CD4-positive, alpha-beta T cell treated with Interferon alpha-2 for 1 hour (primary cell): ENCODE data around the gene SCYL3.
A peak's percentile ranks its signal among the peaks of the same experiment; 100 is the strongest.
"Not testable (repeated sequence)": the region's sequence is repeated elsewhere in the genome, so short reads cannot be mapped to it uniquely, and the experiment has no call there.

ENCODE experiments used
- DNase-seq, 2 donors: peaks; one replicate each; pipeline ENCODE4 v3.0.0-alpha.2; 2020 to 2022

Gene SCYL3, protein sequence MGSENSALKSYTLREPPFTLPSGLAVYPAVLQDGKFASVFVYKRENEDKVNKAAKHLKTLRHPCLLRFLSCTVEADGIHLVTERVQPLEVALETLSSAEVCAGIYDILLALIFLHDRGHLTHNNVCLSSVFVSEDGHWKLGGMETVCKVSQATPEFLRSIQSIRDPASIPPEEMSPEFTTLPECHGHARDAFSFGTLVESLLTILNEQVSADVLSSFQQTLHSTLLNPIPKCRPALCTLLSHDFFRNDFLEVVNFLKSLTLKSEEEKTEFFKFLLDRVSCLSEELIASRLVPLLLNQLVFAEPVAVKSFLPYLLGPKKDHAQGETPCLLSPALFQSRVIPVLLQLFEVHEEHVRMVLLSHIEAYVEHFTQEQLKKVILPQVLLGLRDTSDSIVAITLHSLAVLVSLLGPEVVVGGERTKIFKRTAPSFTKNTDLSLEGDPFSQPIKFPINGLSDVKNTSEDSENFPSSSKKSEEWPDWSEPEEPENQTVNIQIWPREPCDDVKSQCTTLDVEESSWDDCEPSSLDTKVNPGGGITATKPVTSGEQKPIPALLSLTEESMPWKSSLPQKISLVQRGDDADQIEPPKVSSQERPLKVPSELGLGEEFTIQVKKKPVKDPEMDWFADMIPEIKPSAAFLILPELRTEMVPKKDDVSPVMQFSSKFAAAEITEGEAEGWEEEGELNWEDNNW

DNA sequence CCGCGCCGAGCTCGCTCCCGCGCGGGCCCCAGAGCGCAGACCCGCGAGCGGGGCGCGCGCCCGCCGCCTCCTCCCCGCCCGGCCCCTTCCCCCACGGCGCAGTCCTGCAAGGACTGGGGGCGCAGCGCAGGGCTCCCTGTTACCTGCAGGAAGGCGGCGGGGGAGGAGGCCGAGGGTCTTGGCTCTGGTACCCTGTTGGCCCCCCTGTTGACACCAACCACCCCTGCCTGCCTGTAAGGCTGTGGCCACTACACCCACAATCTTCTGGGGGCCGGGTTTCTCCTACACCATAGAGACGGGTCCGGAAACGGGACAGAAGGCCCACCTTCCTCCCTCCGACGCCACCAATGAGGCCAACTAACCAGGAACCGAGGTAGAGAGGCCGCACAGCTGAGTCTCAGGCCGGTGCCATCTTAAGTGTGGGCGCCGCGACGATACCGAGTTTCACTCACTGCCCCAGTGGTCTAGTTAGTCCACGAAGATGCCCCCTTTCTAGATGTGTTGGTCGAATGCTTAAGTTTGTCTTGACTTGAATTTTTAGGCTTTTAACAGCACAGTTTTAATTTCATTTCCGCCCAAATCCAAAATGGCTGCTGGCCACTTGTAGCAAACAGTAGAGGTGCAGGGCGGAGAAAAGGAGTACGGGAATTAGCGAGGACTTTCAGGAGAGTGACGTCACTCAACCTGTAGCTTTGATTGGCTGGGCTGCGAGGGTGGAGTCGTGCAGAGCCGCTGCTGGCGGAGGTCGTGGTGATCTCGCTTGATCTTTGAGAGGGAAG is at the start of gene SCYL3:
TSS of gene SCYL3 (minus strand) at position 252 of the 779 bp plus-strand sequence. CDS start 5,056 bp downstream, outside the sequence.
- peak; percentile 95 to 96 for DNase-seq

DNA sequence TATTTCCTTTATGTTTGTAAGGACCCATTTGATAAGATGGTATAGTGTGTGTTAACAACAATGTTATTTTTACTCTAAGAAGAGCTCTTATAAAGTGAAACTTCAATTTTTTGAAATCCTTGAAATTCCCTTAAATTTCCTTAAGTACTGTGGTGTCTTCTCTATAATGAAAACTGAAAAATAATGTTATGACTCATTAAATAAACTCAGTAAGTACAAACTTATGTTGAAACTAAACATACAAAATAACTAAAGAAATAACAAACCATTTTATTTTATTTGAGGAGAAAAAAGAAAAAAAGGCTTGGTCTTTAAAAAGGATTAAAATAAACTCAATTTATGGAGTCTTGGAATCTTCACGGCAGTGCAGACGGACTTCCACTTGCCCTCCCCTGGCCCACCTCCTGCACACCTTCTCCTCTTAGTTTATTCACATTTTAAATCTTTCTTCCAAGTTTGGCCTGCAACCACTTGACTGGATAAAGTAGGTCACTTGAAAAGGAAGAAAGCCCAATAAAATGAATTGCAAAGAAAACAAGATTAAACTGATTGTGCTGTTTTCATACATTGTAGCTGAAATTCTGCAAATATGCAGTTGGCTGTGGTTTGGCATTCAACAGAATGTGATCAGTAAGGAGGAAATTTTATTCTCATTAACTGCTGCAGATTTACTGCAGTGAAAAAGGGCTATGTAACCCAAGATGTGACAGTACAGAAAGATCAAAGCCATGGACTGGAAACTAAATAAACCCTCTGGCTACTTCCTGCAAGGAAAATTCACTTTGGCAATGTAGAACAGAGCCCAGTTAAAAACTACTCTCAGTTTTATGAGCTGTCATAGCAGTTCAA is 48.5 kb upstream of the SCYL3 start:
- no peak for DNase-seq

DNA sequence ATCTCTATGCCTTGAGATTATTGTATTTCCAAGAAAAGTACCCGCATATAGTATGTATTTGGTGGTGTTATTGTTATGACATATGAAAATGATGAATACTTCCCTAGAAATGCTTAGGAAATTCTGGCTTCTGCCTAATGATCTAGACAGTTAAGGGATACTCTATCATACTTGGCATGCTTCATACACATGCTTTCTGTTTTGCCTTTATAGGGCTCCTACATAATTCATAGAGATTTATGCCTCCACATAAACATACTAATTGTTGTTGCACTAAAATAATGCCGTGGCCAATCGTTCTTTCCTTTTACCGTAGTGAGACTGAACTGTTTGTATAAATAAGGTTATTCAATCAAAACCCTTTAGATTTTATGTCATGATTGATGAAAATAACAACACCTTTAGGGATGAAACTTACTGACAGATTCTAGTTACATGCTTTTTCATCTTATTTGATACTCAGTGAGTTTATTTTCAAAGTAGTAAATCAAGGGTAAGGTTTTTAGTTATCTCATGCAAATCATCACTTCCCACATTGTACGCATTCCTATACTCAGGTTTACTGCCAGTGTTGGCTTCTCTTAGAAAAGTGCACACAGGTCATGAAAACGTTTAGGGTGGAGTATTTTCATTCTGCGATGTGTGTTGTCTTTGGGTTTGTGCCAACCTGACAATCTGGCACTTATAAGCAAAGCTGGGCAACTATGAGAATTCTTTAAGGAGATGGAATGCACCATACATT is 40.5 kb upstream of the SCYL3 start:
- DNase-seq = no peak

DNA sequence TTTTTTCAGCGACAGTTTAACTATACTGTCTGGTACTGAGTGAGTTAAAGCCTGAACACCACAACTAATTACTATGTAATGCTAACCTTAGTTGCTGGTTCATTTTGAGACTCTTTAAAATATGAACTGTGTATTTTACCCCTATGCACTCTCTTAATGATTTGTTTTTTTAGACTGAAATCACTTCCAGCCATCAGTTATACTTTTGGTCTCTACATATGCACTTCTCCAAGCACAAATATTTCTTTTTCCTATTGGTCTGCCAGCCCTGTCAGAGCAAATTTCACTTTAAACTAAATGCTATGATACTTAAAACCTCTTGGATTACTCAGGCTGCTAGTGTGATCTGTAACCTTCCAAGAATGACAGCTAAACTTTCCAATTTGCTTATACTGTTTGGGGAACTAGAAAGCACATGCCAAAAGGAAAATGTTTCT is 38.1 kb upstream of the SCYL3 start:
- no peak for DNase-seq

DNA sequence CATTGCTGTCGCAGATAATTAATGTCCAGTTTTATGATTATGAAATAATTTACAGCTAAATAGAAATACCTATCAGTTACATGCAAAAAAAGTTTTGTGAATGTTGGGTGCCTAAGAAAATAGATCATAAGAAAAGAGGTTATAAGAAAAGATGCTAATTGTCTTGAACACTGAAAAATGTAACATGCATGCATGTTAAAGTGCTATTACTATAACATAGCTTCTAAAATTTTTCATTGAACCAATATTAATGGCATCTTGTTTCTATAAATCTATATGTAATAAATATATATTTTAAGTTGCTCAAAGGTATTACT is 35.5 kb upstream of the SCYL3 start:
- no peak for DNase-seq

DNA sequence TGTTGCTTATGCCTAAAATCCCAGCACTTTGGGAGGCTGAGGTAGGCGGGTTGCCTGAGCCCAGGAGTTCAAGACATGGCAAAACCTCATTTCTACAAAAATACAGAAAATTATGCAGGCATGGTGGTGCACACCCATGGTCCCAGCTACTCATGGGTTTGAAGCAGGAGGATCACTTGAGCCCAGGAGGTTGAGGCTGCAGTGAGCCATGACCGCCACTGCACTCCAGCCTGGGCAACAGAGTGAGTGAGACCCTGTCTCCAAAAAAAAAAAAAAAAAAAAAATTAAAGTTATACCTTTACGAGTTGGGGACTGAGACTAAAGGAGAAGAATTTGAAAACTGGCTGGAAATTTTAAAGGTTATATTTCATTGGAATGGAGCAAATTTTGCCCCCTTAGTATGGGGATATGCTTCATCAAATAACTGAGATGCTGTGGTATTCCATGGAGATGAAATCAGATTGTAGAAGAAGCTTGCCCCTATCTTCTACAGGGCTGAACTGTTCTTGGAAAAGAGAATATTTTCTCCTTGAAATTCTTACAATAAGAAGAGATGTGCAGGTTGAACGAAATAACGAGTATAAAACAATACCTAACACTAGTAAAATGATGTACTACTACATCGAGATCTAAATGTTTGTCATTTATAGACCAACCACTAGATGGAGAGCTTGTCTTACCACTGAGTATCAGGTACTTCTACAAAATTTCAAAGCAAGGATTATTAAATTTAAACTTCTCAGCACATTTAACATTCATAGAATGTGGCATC is 34.9 kb upstream of the SCYL3 start:
- DNase-seq = peak in 1 of 2 donors; percentile 66

DNA sequence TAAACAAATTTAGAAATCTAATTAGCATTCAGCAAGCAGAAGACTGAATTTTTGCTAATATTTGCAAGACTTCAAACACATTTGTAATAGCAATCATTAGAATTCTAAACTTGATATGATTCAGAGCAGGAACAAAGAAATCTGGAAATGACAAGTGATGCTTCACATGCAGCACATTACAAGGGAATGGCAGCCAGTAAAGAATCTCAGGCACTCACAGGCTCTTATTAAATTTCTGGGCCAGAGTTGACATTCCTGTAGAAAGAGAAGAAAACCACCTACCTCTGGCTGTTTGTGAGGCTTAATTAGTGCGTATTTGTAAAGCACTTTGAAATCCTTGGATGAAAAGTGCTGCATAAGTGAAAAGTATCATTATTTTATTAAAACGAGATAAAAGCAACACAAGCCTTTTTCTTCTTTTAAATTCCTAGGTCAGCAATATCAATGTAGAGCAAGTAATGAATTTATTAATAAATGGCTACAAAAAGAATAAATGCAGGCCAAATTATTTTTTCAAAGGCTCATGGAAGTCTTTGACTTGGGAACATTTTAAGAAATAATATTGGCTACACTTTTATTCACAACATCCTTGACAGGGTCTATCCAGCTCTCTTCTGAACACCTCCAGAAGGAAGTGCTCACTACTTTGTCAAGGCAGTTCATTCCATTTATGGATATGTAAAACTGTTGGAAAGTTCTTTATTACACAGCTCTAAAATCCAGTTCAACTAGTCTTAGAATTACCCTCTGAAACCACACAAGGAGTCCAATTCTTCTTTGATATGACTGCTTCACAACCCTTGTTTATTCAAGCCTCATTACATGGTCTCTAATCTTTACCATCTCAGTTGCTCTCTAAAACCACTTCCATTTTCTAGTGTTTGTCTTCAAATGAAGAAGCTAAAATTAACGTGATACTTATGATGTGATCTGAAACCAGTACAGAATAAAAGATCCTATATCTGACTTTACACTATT is 32.1 kb upstream of the SCYL3 start:
- DNase-seq = peak in 1 of 2 donors; percentile 13

DNA sequence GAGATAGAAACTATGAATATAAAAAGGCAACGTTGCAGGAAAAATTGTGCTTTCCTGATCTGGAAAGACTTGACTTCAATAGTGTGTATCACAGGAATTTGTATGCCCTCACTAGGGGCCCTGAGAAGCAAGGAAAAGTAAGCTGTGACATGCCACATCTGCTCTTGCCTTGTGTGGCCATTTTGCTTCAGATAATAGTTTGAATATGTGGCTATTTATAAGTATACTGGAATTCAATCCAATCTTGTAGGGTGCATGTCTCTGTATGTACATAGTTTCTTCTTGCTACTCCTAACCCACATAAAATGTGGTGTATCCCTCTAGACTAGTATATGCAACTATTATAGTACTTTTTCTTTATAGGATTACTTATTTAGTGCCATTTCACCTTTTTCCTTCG is 31.1 kb upstream of the SCYL3 start:
- no peak for DNase-seq

DNA sequence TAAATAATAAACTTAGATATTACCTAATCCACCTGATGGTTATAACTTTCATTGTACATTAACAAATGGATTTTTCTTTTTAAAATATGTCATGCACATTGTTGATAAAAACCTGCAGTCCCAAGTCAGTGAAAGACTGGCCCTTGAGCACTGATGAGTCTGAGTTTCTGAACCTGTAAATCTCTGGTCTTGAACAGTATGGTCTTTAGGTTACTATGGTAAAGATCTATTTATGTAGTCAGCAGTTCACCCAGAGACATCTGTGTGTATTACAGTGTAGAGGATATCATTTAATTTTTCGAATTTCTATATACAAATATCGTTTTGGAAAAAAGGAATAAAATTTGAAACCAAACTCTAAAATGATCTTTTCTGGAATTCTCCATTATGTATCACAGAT is 30.4 kb upstream of the SCYL3 start:
- DNase-seq = no peak

DNA sequence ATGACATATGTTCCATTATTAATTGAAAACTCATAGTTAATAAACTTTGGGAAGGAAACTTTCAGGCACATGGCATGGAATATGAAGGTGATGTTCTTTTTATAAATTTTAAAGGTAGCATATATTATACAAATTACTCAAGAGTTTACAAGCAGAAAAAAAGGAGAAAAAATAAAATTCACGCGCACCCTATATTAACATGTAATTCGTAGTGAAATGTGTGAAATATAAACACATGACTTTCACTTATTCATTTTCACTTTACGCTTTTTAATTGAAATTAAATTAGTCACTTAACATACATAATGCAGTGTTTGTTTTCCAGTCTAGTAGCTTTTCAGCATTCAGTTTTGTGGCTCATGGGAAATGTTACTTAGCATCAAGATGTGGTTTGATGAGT is 27.4 kb upstream of the SCYL3 start:
- DNase-seq = no peak

DNA sequence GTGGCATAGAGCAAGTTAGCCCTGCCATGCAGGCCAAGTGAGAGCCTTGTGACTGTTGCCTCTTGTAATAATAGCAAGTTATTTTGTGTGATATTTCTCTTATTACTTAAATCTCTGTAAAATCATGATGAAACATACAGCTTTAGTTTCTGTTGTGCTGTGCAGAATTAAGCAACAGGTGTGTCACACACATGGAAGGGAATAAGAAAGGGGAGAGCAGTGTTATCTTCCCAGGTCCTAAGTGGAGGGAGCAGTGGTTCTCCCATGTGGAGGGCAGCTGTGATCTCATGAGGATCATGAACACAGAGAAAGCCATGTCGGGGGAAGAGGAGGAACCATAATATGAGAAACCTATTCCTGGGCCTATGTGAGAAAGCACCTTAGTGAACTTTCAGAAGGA is 25.2 kb upstream of the SCYL3 start:
- no peak for DNase-seq

DNA sequence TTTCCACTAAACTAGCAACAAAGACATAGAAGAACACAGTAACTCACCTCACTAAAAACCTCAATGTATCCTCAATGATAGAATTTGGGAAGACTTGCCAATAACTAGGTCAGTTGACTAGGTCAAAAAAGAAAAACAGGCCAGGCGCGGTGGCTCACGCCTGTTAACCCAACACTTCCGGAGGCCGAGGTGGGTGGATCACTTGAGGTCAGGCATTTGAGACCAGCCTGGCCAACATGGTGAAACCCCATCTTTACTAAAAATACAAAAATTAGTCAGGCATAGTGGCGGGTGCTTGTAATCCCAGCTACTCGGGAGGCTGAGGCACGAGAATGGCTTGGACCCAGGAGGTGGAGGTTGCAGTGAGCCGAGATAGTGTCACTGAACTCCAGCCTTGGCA is 24.5 kb upstream of the SCYL3 start:
- not testable (repeated sequence) for DNase-seq

DNA sequence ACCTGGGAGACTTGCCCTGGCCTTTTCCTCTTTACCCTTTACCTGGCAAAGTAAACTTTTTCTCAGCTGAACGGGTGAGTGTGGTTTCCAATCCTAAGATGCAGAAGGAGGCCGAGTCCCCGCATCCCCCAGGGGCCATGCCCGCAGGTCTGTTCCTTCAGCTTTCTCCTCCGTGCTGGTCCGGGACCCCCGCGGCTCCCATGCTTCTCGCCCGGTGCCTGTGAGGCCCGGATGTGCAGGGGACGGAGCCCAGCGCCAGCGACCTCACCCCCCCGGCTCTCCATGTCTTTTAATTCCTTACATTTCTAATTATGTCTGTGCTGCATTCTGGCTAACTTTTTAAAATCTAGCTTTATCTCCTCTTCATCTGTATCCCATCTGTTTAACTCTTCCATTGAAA is 21.5 kb upstream of the SCYL3 start:
- DNase-seq = no peak

DNA sequence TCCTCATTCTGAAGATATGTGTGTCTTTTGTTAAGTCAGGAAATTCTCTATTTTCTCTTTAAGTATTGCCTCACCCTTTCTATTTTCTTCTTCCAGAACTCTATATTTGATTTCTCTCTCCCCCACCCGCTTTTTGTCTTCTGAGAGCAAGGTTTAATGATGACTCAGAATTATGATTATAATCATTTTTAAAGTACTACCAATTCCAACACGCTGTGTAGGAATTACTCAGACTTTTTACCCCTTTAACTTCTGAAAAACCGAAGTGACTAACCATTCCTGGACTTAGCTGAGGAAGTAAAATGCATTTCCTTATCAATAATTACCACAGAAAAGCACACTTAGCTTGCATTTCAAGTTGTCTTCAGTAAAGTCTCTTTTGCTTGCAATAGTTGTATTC is 20.8 kb upstream of the SCYL3 start:
- DNase-seq = no peak

DNA sequence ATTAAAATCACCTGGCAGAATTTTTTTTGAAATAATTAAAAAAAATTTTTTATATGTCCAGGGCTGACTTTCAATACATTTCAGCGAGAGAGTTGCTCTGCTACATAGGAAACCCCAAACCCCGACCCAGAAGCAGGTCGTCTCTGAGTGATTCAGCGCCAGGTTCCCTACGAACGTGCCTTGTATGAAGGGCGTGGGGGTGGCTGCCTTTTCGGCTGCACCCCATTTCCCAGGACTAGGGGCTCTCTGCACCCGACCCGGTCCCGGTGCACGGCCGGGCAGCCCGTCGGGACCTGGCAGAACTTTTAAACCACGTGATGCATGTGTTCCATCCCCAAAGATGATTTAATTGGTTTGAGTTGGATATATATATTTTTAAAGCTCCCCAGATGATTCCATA is 15.8 kb upstream of the SCYL3 start:
- DNase-seq = no peak

DNA sequence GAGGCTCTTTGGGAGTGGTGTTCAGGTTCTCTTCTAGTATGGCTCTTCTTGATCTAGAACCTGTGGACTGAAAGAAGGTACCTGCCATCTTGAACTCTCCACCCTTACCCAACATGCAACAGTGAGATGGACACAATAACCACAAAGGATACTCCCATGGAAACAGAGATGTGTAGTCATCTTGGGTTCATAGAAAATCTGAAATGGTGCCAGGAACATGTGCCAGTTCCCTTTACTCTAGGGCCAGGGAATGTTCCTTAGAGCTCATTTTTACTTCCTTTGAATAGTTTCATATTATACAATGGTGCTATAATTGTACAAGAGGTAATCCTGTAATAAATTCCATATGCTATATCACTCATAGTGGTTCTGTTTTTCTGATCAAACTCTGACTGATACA is 13.2 kb upstream of the SCYL3 start:
- DNase-seq = no peak

DNA sequence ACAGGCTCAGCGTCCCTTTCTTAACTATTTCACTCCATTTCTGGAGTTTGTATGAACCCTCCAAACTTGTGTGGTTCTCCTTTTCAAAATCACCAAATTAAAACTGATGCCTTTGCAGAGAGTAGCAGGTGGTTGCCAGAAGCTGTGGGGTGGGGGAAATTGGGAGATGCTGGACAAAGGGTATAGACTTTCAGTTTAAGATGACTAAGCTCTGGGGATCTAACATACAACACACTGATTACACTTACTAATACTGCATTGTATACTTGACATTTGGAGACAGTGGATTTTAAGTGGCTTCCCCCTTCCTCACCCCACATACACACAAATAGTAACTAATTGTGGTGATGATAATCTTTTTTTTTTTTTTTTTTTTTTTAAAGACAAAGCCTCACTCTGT is 11.1 kb upstream of the SCYL3 start:
- DNase-seq = no peak

DNA sequence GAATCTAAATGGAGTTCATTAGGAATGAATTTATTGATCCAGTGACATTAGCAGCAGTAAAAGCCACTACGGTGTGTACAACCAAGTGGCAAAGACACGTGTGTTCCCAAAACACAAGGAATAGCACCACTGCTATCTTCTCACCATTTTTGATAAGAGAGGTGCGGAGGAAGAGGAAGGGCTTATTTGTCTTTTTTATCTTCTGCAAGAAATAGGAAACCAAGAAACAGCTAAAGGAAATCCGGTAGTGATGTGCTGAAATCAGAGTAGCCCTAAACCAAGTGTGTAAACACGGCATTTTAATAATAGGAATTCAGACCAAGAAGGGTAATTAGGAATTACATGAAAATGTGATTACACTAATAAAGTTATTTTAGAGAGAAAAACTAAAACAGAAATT is 9.1 kb upstream of the SCYL3 start:
- peak in 1 of 2 donors; percentile 28 for DNase-seq

DNA sequence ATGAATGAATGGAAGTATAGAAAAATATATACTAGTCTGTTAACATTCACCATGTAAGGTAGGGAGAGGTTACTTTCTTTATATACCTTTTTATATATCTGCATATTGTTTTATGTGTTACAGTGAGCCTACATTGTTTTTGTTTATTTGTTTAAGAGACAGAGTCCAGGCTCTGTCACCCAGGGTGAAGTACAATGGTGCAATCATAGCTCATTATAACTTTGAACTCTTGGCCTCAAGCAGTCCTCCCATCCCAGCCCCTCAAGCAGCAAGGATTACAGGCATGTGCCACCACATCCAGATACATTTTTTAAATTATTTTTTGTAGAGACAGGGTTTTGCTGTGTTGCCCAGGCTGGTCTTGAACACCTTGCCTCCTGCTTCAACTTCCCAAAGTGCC is 7.4 kb upstream of the SCYL3 start:
- DNase-seq = no peak

DNA sequence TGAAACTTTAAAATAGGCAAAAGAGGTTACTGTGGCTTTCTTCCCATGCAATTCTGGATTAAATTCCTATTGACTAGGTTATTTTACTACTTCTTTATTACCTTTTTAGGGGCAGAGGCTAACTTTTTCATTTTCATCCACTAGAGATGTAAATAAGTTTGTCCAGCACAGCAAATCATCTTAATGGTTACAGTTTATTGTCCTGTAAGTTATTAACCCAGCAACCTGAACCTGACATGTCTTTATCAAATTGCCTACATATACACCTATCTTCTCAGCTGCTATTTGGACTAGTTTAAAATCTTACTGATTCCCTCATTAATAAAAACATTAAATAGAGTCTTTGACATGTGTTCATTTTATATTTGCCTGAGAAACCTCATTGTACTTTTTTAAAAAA is 6.9 kb upstream of the SCYL3 start:
- DNase-seq = no peak
